Mesenchymal stem cell (in vitro differentiated cells and primary cell): ENCODE measurements around the gene TXNDC17.
"Not testable (repeated sequence)": the region's sequence is repeated elsewhere in the genome, so short reads cannot be mapped to it uniquely, and the experiment has no call there.

ENCODE experiments used
- DNase-seq: peaks from one replicate; pipeline ENCODE4 v3.0.0-alpha.2; 2013
- H2AFZ ChIP-seq: one replicate; pipeline ENCODE4 v1.6.1; 2013; ENCODE audit warnings: low read depth, mild to moderate bottlenecking, control low read depth, inconsistent platforms, low read length, moderate library complexity
- H2AK5ac ChIP-seq: 2 replicates; pipeline ENCODE4 v1.6.1; 2013; ENCODE audit warnings: low read length, moderate library complexity, mild to moderate bottlenecking, inconsistent platforms; ENCODE audit not compliant: severe bottlenecking
- H2BK120ac ChIP-seq: one replicate; pipeline ENCODE4 v1.6.1; 2013; ENCODE audit warnings: low read depth, mild to moderate bottlenecking, inconsistent platforms, low read length, moderate library complexity
- H2BK12ac ChIP-seq, 2 experiments: one replicate each; pipeline ENCODE4 v1.6.1; 2013; ENCODE audit warnings: inconsistent platforms in 2 of 2, low read length in 2 of 2, mild to moderate bottlenecking in 2 of 2, moderate library complexity in 2 of 2, control low read depth in 1 of 2
- H2BK15ac ChIP-seq: one replicate; pipeline ENCODE4 v1.6.1; 2013; ENCODE audit warnings: mild to moderate bottlenecking, low read depth, inconsistent platforms; ENCODE audit not compliant: poor library complexity, severe bottlenecking
- H2BK5ac ChIP-seq: 2 replicates; pipeline ENCODE4 v1.6.1; 2013; ENCODE audit warnings: low read depth, mild to moderate bottlenecking, low read length, control low read depth, inconsistent platforms; ENCODE audit not compliant: poor library complexity, severe bottlenecking
- H3K14ac ChIP-seq, 2 experiments: one replicate each; pipeline ENCODE4 v1.6.1; 2013; ENCODE audit warnings: inconsistent platforms in 2 of 2, low read length in 2 of 2, control low read depth in 1 of 2, mild to moderate bottlenecking in 1 of 2, moderate library complexity in 1 of 2
- H3K18ac ChIP-seq, 2 experiments: one replicate each; pipeline ENCODE4 v1.6.1; 2013; ENCODE audit warnings: inconsistent platforms in 2 of 2, low read length in 2 of 2, control low read depth in 1 of 2, low read depth in 1 of 2, mild to moderate bottlenecking in 1 of 2
- H3K23ac ChIP-seq, 2 experiments: one replicate each; pipeline ENCODE4 v1.6.1; 2013; ENCODE audit warnings: inconsistent platforms in 2 of 2, low read length in 2 of 2, mild to moderate bottlenecking in 2 of 2, moderate library complexity in 2 of 2, control low read depth in 1 of 2
- H3K27ac ChIP-seq: 2 replicates; pipeline ENCODE4 v1.5.1; 2013; ENCODE audit warnings: mild to moderate bottlenecking, moderate library complexity, low read length, control low read depth, inconsistent platforms; ENCODE audit not compliant: poor library complexity, severe bottlenecking
- H3K27me3 ChIP-seq, 2 experiments: 2 replicates each; pipeline versions ENCODE4 v1.6.1 to v1.7.0; 2013; ENCODE audit warnings: low read length in 2 of 2, mild to moderate bottlenecking in 2 of 2, moderate library complexity in 2 of 2, control low read depth in 1 of 2, inconsistent platforms in 1 of 2; ENCODE audit not compliant: control insufficient read depth in 1 of 2, insufficient read depth in 1 of 2
- H3K36me3 ChIP-seq, 2 experiments: 2 replicates each; pipeline versions ENCODE4 v1.6.1 to v1.7.0; 2013; ENCODE audit warnings: low read length in 2 of 2, control low read depth in 1 of 2, inconsistent platforms in 1 of 2, low read depth in 1 of 2, mild to moderate bottlenecking in 1 of 2; ENCODE audit not compliant: insufficient read depth in 2 of 2, control insufficient read depth in 1 of 2
- H3K4ac ChIP-seq, 2 experiments: one replicate each; pipeline ENCODE4 v1.6.1; 2013; ENCODE audit warnings: inconsistent platforms in 2 of 2, low read length in 2 of 2, mild to moderate bottlenecking in 2 of 2, moderate library complexity in 2 of 2, control low read depth in 1 of 2, low read depth in 1 of 2
- H3K4me1 ChIP-seq: 2 replicates; pipeline ENCODE4 v1.6.1; 2013; ENCODE audit warnings: low read depth, low read length, control low read depth; ENCODE audit not compliant: control insufficient read depth, insufficient read depth
- H3K4me2 ChIP-seq: 2 replicates; pipeline ENCODE4 v1.6.1; 2013; ENCODE audit warnings: low read length, mild to moderate bottlenecking, inconsistent platforms; ENCODE audit not compliant: poor library complexity, severe bottlenecking
- H3K4me3 ChIP-seq, 2 experiments: 2 replicates each; pipeline versions ENCODE4 v1.5.1 to v1.7.0; 2013; ENCODE audit warnings: low read length in 2 of 2, mild to moderate bottlenecking in 2 of 2, control low read depth in 1 of 2, low read depth in 1 of 2; ENCODE audit not compliant: insufficient read depth in 1 of 2
- H3K79me1 ChIP-seq: replicated peaks from 2 replicates; pipeline ENCODE4 v1.6.1; 2013; ENCODE audit warnings: mild to moderate bottlenecking, control low read depth, low read length, inconsistent platforms; ENCODE audit not compliant: poor library complexity, severe bottlenecking
- H3K9ac ChIP-seq: 2 replicates; pipeline ENCODE4 v1.7.0; 2013; ENCODE audit warnings: mild to moderate bottlenecking, low read length, moderate library complexity
- H3K9me3 ChIP-seq: 2 replicates; pipeline ENCODE4 v1.7.0; 2013; ENCODE audit warnings: mild to moderate bottlenecking, low read length; ENCODE audit not compliant: control insufficient read depth
- H4K8ac ChIP-seq: one replicate; pipeline ENCODE4 v1.6.1; 2013; ENCODE audit warnings: inconsistent platforms, mild to moderate bottlenecking, low read length, moderate library complexity
- H4K91ac ChIP-seq: one replicate; pipeline ENCODE4 v1.6.1; 2013; ENCODE audit warnings: mild to moderate bottlenecking, low read length, inconsistent platforms
- WGBS: methylation state at CpG from one replicate; pipeline ENCODE4 v1.1.7; 2013; ENCODE audit warnings: mixed read lengths; 5-methylcytosine and 5-hydroxymethylcytosine counted together

Gene TXNDC17

GRCh38 chr17:6660101-6660500, 19.2 kb downstream of the TXNDC17 start:
- H2AFZ ChIP-seq, result no peak overlapping the region
- H2BK12ac ChIP-seq, result no peak overlapping the region
- no peak overlapping the region for H2BK120ac ChIP-seq
- H2BK15ac ChIP-seq, result no peak overlapping the region
- H3K27me3 ChIP-seq, result peaks cover 50 to 61% of the 10 kb centered on the region in 2 experiments
- peaks cover 2% of the 10 kb centered on the region for H3K4me1 ChIP-seq
- H3K9ac ChIP-seq, result no peak overlapping the region
- H3K4me3 ChIP-seq, result no peak overlapping the region
- H4K91ac ChIP-seq, result no peak overlapping the region
- no peaks in the 10 kb centered on the region for H3K79me1 ChIP-seq
- no peaks in the 10 kb centered on the region for H3K36me3 ChIP-seq
- no peak overlapping the region for H3K27ac ChIP-seq
- H3K4me2 ChIP-seq, result no peak overlapping the region
- no peaks in the 10 kb centered on the region for H3K9me3 ChIP-seq
- H3K18ac ChIP-seq, result no peak overlapping the region
- H3K23ac ChIP-seq, result no peak overlapping the region
- H2BK5ac ChIP-seq, result no peak overlapping the region
- no peak for DNase-seq
- no peak overlapping the region for H3K14ac ChIP-seq
- WGBS, result 93% methylated on average over 9 of the region's 9 CpGs
- H4K8ac ChIP-seq, result no peak overlapping the region
- H2AK5ac ChIP-seq, result no peak overlapping the region
- no peak overlapping the region for H3K4ac ChIP-seq

GRCh38 chr17:6660805-6661463, 20.1 kb downstream of the TXNDC17 start:
- Histone ChIP-seq H3K4ac (no peak overlapping the region), H3K4me2 (no peak overlapping the region), H3K27ac (no peak overlapping the region), H3K23ac (no peak overlapping the region), H3K9ac (no peak overlapping the region), H4K91ac (no peak overlapping the region), H3K18ac (no peak overlapping the region), H3K9me3 (no peaks in the 10 kb centered on the region), H4K8ac (no peak overlapping the region), H2BK5ac (no peak overlapping the region), H3K4me1 (no peaks in the 10 kb centered on the region), H3K79me1 (no peaks in the 10 kb centered on the region), H2BK15ac (no peak overlapping the region), H2AK5ac (no peak overlapping the region), H2AFZ (no peak overlapping the region), H3K36me3 (no peaks in the 10 kb centered on the region), H3K27me3 (peaks cover 44 to 57% of the 10 kb centered on the region in 2 experiments), H2BK120ac (no peak overlapping the region), H3K4me3 (no peak overlapping the region), H2BK12ac (no peak overlapping the region), H3K14ac (no peak overlapping the region)
- no peak for DNase-seq
- WGBS, result 84% methylated on average over 11 of the region's 11 CpGs

DNA sequence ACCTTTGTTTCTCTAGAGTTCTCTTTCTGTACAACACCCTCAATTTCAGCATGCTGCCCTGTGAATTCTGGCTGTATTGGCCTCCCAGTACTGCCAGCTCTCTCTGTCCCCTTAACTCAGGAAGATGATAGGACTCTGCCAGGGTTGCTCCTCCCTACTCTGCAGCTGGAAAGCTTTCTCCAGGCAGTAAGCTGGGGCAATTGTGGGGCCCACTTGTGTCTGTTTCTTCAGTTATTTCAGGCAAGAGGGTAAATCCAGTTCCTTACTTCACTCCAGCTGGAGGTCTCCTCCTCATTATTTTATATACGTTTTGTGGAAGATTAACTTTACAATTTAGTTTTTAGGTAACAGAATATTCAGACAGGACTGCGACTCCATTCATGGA, 20.6 kb downstream of the TXNDC17 start:
- Histone ChIP-seq H3K9ac (no peak overlapping the region), H3K4me1 (peaks cover 1% of the 10 kb centered on the region), H2BK120ac (no peak overlapping the region), H4K8ac (no peak overlapping the region), H3K14ac (no peak overlapping the region), H2AK5ac (no peak overlapping the region), H3K27me3 (peaks cover 44 to 57% of the 10 kb centered on the region in 2 experiments), H3K18ac (no peak overlapping the region), H2BK5ac (no peak overlapping the region), H3K4ac (no peak overlapping the region), H3K27ac (no peak overlapping the region), H2BK12ac (no peak overlapping the region), H3K4me2 (no peak overlapping the region), H3K36me3 (no peaks in the 10 kb centered on the region), H3K4me3 (no peak overlapping the region), H3K23ac (no peak overlapping the region), H3K9me3 (no peaks in the 10 kb centered on the region), H3K79me1 (no peaks in the 10 kb centered on the region), H2BK15ac (no peak overlapping the region), H4K91ac (no peak overlapping the region), H2AFZ (no peak overlapping the region)
- WGBS, result 100% methylated on average over 1 of the region's 2 CpGs
- no peak for DNase-seq

GRCh38 chr17:6663200-6663599, 22.3 kb downstream of the TXNDC17 start:
- peaks cover 36 to 60% of the 10 kb centered on the region in 2 experiments for H3K27me3 ChIP-seq
- H3K9ac ChIP-seq, H3K4me2 ChIP-seq, H2BK12ac ChIP-seq, H3K4me3 ChIP-seq, H3K23ac ChIP-seq, H2AFZ ChIP-seq, DNase-seq, H2BK120ac ChIP-seq, H2AK5ac ChIP-seq, H3K4ac ChIP-seq, H3K14ac ChIP-seq, H3K9me3 ChIP-seq, H3K4me1 ChIP-seq, H3K18ac ChIP-seq, H4K91ac ChIP-seq, H2BK5ac ChIP-seq, H4K8ac ChIP-seq, H3K27ac ChIP-seq, H3K79me1 ChIP-seq, H2BK15ac ChIP-seq, H3K36me3 ChIP-seq: not testable (repeated sequence)
- 90% methylated on average over 14 of the region's 14 CpGs for WGBS
